Gastrocnemius medialis (tissue), 4 donors: ENCODE measurements around the gene KCNH2. TPM values are rescaled to one million over a fixed set of nuclear protein-coding genes. Genes with fewer than 3 reads are reported as not detected.

Experiments used
- ATAC-seq, 2 donors: fragments of 150-250 bp; one replicate each; pipeline ENCODE4 v1.9.1; 2016
- DNase-seq, 2 donors: peaks; one replicate each; pipeline ENCODE4 v3.0.0-alpha.2; 2019
- H3K27ac ChIP-seq, 4 donors: fragments of 200-600 bp; sonication (generic); 1 replicate in 1 of 4; 2 replicates in 3 of 4; pipeline ENCODE4 v1.5.1; 2016 to 2018; ENCODE audit warnings: mild to moderate bottlenecking in 2 of 4, moderate library complexity in 1 of 4
- H3K27me3 ChIP-seq, 3 donors: fragments of 200-600 bp; sonication (generic) in 2 of 3; 1 replicate in 1 of 3; 2 replicates in 2 of 3; pipeline versions ENCODE4 v1.5.1 to v1.6.0; 2016 to 2019; ENCODE audit warnings: mild to moderate bottlenecking in 1 of 3, moderate library complexity in 1 of 3
- H3K36me3 ChIP-seq, 2 donors: fragments of 200-600 bp; sonication (generic) in 1 of 2; one replicate each; pipeline ENCODE4 v1.5.1; 2017 to 2018
- H3K4me1 ChIP-seq, 2 donors: fragments of 200-600 bp; sonication (generic) in 1 of 2; one replicate each; pipeline ENCODE4 v1.5.1; 2016 to 2017; ENCODE audit warnings: mild to moderate bottlenecking in 2 of 2
- H3K4me3 ChIP-seq, 4 donors: fragments of 200-600 bp; sonication (generic) in 3 of 4; 1 replicate in 1 of 4; 2 replicates in 3 of 4; pipeline ENCODE4 v1.5.1; 2016 to 2019; ENCODE audit warnings: mild to moderate bottlenecking in 2 of 4
- H3K9me3 ChIP-seq, 3 donors: fragments of 200-600 bp; sonication (generic) in 2 of 3; 1 replicate in 1 of 3; 2 replicates in 2 of 3; pipeline ENCODE4 v1.5.1; 2016 to 2019
- POLR2A ChIP-seq, 2 donors: fragments of 450-650 bp; IDR thresholded peaks; one replicate each; pipeline ENCODE4 v1.6.1; 2017; ENCODE audit warnings: antibody characterized with exemption in 2 of 2, mild to moderate bottlenecking in 2 of 2, moderate library complexity in 2 of 2
- in situ Hi-C, 4 donors: fragments of 200-750 bp; cut with MboI; loops; one replicate each; pipeline versions ENCODE4 v1.15.0 to v1.8.0; 2017; ENCODE audit warnings: low sequenced_read_pairs in 4 of 4
- intact Hi-C: fragments of 100-400 bp; cut with DNase I; formaldehyde crosslinking; loops from one replicate; pipeline ENCODE4 v1.15.1; 2023; ENCODE audit warnings: low total_unique reads
- total RNA-seq, 4 donors: library from RNA; depleted of rRNA; stranded (reverse); fragments of >200 nt; gene quantifications; one replicate each; pipeline versions ENCODE4 v1.1.0 to v1.2.3, GENCODE V29; 2016
- TF ChIP-seq, protein P1 (sequence below), 5 experiments: fragments of 450-650 bp in 3 of 5; fragments of 200-600 bp in 2 of 5; sonication (generic) in 2 of 5; IDR thresholded peaks in 4 of 5; conservative IDR thresholded peaks in 1 of 5; 1 replicate in 4 of 5; 2 replicates in 1 of 5; pipeline ENCODE4 v1.5.1; 2016 to 2019; ENCODE audit warnings: antibody characterized with exemption in 5 of 5, mild to moderate bottlenecking in 3 of 5, moderate library complexity in 3 of 5

Gene KCNH2
- total RNA-seq, 4 donors from 2014 or later, result 0.19 to 1.00 (median 0.46) TPM; not detected in 1

DNA sequence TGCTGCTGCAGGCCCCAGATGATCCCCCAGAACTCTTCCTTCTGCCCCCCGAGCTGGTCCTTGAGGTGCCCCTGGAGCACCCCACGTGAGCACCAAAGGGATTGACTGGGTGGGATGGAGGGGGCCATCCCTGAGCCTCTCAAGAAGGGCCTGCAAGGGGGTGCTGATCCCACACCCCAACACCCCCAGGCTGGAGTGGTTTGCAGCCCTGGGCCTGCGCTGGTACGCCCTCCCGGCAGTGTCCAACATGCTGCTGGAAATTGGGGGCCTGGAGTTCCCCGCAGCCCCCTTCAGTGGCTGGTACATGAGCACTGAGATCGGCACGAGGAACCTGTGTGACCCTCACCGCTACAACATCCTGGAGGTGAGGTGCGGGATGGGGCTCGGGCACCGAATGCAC lies 20.9 kb upstream of the KCNH2 start:
- Histone ChIP-seq H3K27ac (no peak overlapping the region), H3K4me3 (no peak overlapping the region), H3K27me3 (peaks cover 0 to 6% (median 0%) of the 10 kb centered on the region in 3 donors), H3K36me3 (no peaks in the 10 kb centered on the region), H3K4me1 (no peaks in the 10 kb centered on the region), H3K9me3 (no peaks in the 10 kb centered on the region)
- in situ Hi-C loops, result loop anchor here in 3 of 4 donors (25.0 kb wide), 1 partner anchor 212 kb away; no protein-coding TSS in a partner anchor
- intact Hi-C loops, result no loop called here
- DNase-seq (no peak), ATAC-seq (no peak)
- TF ChIP-seq, protein P1, sequence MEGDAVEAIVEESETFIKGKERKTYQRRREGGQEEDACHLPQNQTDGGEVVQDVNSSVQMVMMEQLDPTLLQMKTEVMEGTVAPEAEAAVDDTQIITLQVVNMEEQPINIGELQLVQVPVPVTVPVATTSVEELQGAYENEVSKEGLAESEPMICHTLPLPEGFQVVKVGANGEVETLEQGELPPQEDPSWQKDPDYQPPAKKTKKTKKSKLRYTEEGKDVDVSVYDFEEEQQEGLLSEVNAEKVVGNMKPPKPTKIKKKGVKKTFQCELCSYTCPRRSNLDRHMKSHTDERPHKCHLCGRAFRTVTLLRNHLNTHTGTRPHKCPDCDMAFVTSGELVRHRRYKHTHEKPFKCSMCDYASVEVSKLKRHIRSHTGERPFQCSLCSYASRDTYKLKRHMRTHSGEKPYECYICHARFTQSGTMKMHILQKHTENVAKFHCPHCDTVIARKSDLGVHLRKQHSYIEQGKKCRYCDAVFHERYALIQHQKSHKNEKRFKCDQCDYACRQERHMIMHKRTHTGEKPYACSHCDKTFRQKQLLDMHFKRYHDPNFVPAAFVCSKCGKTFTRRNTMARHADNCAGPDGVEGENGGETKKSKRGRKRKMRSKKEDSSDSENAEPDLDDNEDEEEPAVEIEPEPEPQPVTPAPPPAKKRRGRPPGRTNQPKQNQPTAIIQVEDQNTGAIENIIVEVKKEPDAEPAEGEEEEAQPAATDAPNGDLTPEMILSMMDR (IDR thresholded peaks at IDR 0.05 in 4 of 5, conservative IDR thresholded peaks at IDR 0.05 in 1 of 5), result no peak
- TF ChIP-seq POLR2A (IDR thresholded peaks at IDR 0.05), result no peak

GRCh38 chr7:150998341-150998740 lies 20.2 kb upstream of the KCNH2 start:
- TF ChIP-seq, protein P1 (IDR thresholded peaks at IDR 0.05 in 4 of 5, conservative IDR thresholded peaks at IDR 0.05 in 1 of 5), result no peak
- no peak for TF ChIP-seq POLR2A (IDR thresholded peaks at IDR 0.05)
- no peaks in the 10 kb centered on the region for H3K9me3 ChIP-seq
- no peak overlapping the region for H3K27ac ChIP-seq
- H3K27me3 ChIP-seq, result peaks cover 0 to 6% (median 0%) of the 10 kb centered on the region in 3 donors
- in situ Hi-C loops (loop anchor here in 3 of 4 donors (25.0 kb wide), 1 partner anchor 211 kb away; no protein-coding TSS in a partner anchor), intact Hi-C loops (no loop called here)
- DNase-seq (no peak), ATAC-seq (no peak)
- H3K4me1 ChIP-seq, result no peaks in the 10 kb centered on the region
- no peaks in the 10 kb centered on the region for H3K36me3 ChIP-seq
- no peak overlapping the region for H3K4me3 ChIP-seq

- intact Hi-C loops, result no loop called here
- Histone ChIP-seq H3K4me1 (no peaks in the 10 kb centered on the region), H3K27me3 (peaks cover 0 to 6% (median 0%) of the 10 kb centered on the region in 3 donors), H3K36me3 (no peaks in the 10 kb centered on the region), H3K4me3 (no peak overlapping the region), H3K9me3 (no peaks in the 10 kb centered on the region), H3K27ac (no peak overlapping the region)
- DNase-seq (no peak), ATAC-seq (no peak)
- no peak for TF ChIP-seq POLR2A (IDR thresholded peaks at IDR 0.05)
- TF ChIP-seq, protein P1 (IDR thresholded peaks at IDR 0.05 in 4 of 5, conservative IDR thresholded peaks at IDR 0.05 in 1 of 5), result no peak
- in situ Hi-C loops, result loop anchor here in 3 of 4 donors (25.0 kb wide), 1 partner anchor 211 kb away; no protein-coding TSS in a partner anchor
Observed at GRCh38 chr7:150997817-150998216, 19.7 kb upstream of the KCNH2 start.

GRCh38 chr7:150997075-150997511 lies 19.0 kb upstream of the KCNH2 start:
- H3K27me3 ChIP-seq, result peaks cover 0 to 6% (median 0%) of the 10 kb centered on the region in 3 donors
- no peak for DNase-seq
- no peak overlapping the region for H3K4me3 ChIP-seq
- no peak overlapping the region for H3K27ac ChIP-seq
- no peaks in the 10 kb centered on the region for H3K9me3 ChIP-seq
- ATAC-seq, result no peak
- intact Hi-C loops (no loop called here), in situ Hi-C loops (loop anchor here in 3 of 4 donors (25.0 kb wide), 1 partner anchor 210 kb away; no protein-coding TSS in a partner anchor)
- H3K36me3 ChIP-seq, result no peaks in the 10 kb centered on the region
- H3K4me1 ChIP-seq, result no peaks in the 10 kb centered on the region
- TF ChIP-seq, protein P1 (IDR thresholded peaks at IDR 0.05 in 4 of 5, conservative IDR thresholded peaks at IDR 0.05 in 1 of 5), result no peak
- no peak for TF ChIP-seq POLR2A (IDR thresholded peaks at IDR 0.05)
